GM21717 (cell line): Measurements from ENCODE around the gene ODAD4.

ENCODE experiments used
- ATAC-seq: cut with Tn5 transposase; IDR thresholded peaks from one replicate; pipeline ENCODE4 v1.9.1; 2021; ENCODE audit warnings: mild to moderate bottlenecking, moderate library complexity; ENCODE audit not compliant: unreplicated experiment

Gene ODAD4

GRCh38 chr17:41941168-41941567 is 10.8 kb downstream of the ODAD4 start:
- no peak for ATAC-seq

GRCh38 chr17:41942626-41943373 is 12.4 kb downstream of the ODAD4 start:
- ATAC-seq, result no peak

GRCh38 chr17:41943492-41943891 is 13.1 kb downstream of the ODAD4 start:
- no peak for ATAC-seq

- no peak for ATAC-seq
These were observed 14.5 kb downstream of the ODAD4 start for GRCh38 chr17:41944943-41945342.

- no peak for ATAC-seq
These were observed 18.5 kb downstream of the ODAD4 start for GRCh38 chr17:41948762-41949460.

- ATAC-seq, result no peak
These were observed 26.1 kb downstream of the ODAD4 start for GRCh38 chr17:41956522-41956921.

GRCh38 chr17:41957031-41957868 is 26.8 kb downstream of the ODAD4 start:
- no peak for ATAC-seq

- no peak for ATAC-seq
These were observed 27.5 kb downstream of the ODAD4 start for GRCh38 chr17:41957869-41958439.

GRCh38 chr17:41959030-41959335 is 28.6 kb downstream of the ODAD4 start:
- no peak for ATAC-seq

GRCh38 chr17:41959336-41960095 is 29.1 kb downstream of the ODAD4 start:
- ATAC-seq, result no peak

- no peak for ATAC-seq
These were observed 31.7 kb downstream of the ODAD4 start for GRCh38 chr17:41962111-41962510.

GRCh38 chr17:41962768-41963434 is 32.5 kb downstream of the ODAD4 start:
- ATAC-seq, result no peak

GRCh38 chr17:41965694-41966462 is 35.5 kb downstream of the ODAD4 start:
- peak; percentile 47 for ATAC-seq

- peak; percentile 49 for ATAC-seq
These were observed 36.2 kb downstream of the ODAD4 start, which contains the start of gene CNP for GRCh38 chr17:41966463-41967140. CNP (plus strand) TSS chr17:41966795; CDS start chr17:41966885, 90 bp downstream.

- ATAC-seq, result peak; percentile 28
These were observed 36.9 kb downstream of the ODAD4 start for GRCh38 chr17:41967141-41967920.

GRCh38 chr17:41967921-41968578 is 37.6 kb downstream of the ODAD4 start:
- ATAC-seq, result no peak

- no peak for ATAC-seq
These were observed 38.3 kb downstream of the ODAD4 start for GRCh38 chr17:41968676-41969075.
